ENCODE data around the gene TDRD10.

Gene TDRD10

GRCh38 chr1:154577346-154578057 lies 75.5 kb downstream of the TDRD10 start:
- no peak for DNase-seq (ENCODE audit: low read depth in 2 of 2)

GRCh38 chr1:154578058-154578418 lies 76.0 kb downstream of the TDRD10 start:
- DNase-seq (ENCODE audit: low read depth in 2 of 2) = no peak

GRCh38 chr1:154579374-154579773 lies 77.4 kb downstream of the TDRD10 start:
- DNase-seq (ENCODE audit: low read depth in 2 of 2) = no peak

- no peak for DNase-seq (ENCODE audit: low read depth in 2 of 2)
Observed at GRCh38 chr1:154581766-154582165, 79.7 kb downstream of the TDRD10 start.

- DNase-seq (ENCODE audit: low read depth in 2 of 2) = no peak
Observed at GRCh38 chr1:154582885-154583284, 80.9 kb downstream of the TDRD10 start.

- DNase-seq (ENCODE audit: low read depth in 2 of 2) = no peak
Observed at GRCh38 chr1:154583773-154584172, 81.8 kb downstream of the TDRD10 start.

GRCh38 chr1:154584267-154584994 lies 82.4 kb downstream of the TDRD10 start:
- DNase-seq (ENCODE audit: low read depth in 2 of 2) = no peak

- no peak for DNase-seq (ENCODE audit: low read depth in 2 of 2)
Observed at GRCh38 chr1:154586231-154586630, 84.2 kb downstream of the TDRD10 start.

- no peak for DNase-seq (ENCODE audit: low read depth in 2 of 2)
Observed at GRCh38 chr1:154586641-154587040, 84.6 kb downstream of the TDRD10 start.

GRCh38 chr1:154589780-154590179 lies 87.8 kb downstream of the TDRD10 start:
- DNase-seq (ENCODE audit: low read depth in 2 of 2) = no peak

GRCh38 chr1:154590756-154591155 lies 88.7 kb downstream of the TDRD10 start:
- no peak for DNase-seq (ENCODE audit: low read depth in 2 of 2)

GRCh38 chr1:154591206-154591605 lies 89.2 kb downstream of the TDRD10 start:
- no peak for DNase-seq (ENCODE audit: low read depth in 2 of 2)

GRCh38 chr1:154593390-154593789 lies 91.4 kb downstream of the TDRD10 start:
- no peak for DNase-seq (ENCODE audit: low read depth in 2 of 2)

GRCh38 chr1:154594811-154595210 lies 92.8 kb downstream of the TDRD10 start:
- DNase-seq (ENCODE audit: low read depth in 2 of 2) = no peak

- DNase-seq (ENCODE audit: low read depth in 2 of 2) = no peak
Observed at GRCh38 chr1:154595621-154596020, 93.6 kb downstream of the TDRD10 start.

Measured in activated CD8-positive, alpha-beta memory T cell treated with anti-CD3 and anti-CD28 coated beads for 4 hours (primary cell).